ENCODE measurements around the gene CAPN2. TPM values are rescaled to one million over a fixed set of nuclear protein-coding genes. Genes with fewer than 3 reads are reported as not detected.

Gene CAPN2
- total RNA-seq, 1 donor from 2014 or later = 391 TPM

DNA sequence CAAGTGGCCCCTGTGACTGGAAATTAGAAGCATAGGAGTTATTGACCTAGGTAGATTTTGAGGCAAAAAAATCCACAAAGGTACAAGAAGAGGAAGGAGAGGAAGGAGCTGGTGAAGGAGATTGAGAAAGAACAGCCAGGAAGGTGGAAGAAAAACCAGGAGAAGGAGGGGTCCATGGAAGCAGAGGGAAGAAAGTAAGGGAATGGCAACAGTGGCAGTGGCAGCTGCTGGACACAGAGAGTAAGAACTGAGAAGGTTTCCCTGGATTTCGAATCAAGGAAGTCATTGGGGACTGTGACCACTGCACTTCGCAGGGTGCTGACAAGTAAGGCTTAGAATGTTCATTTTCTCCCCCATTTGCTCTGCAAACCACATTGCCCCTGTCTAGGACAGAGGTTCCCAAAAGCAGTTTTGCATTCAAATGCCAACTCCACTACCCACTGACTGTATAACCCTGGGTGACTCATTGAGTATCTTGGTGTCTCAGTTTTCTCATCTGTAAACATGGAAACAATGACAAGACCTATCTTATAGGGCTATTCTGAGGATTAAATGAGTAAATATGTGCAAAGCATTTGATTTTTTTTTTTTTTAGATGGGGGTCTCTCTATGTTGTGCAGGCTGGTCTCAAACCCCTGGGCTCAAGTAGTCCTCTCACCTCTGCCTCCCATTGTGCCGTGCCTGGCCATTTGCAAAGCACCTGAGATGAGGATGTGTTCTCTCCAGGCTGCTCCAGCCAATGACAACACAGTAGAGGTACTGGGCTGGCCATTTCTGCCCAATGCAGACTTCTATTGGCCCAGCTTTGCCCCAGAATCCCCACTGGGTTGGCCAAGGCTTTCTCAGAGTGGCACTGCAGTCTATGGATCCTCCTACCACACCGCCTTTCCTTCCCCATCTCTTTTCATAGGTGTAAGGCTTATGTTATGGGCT lies 9.3 kb upstream of the CAPN2 start:
- H3K4me1 ChIP-seq (ENCODE audit: insufficient read depth, low read length) = peaks cover 73% of the 10 kb centered on the region
- Mint-ChIP-seq H3K9me3 (ENCODE audit: unreplicated experiment) (no peaks in the 10 kb centered on the region), H3K27me3 (ENCODE audit: low read depth, unreplicated experiment) (no peaks in the 10 kb centered on the region), H3K36me3 (ENCODE audit: low read depth, unreplicated experiment) (no peaks in the 10 kb centered on the region), H3K27ac (ENCODE audit: unreplicated experiment) (peak overlapping the region; percentile 79), H3K4me1 (ENCODE audit: low read depth, unreplicated experiment) (peaks cover 71% of the 10 kb centered on the region), H3K4me3 (ENCODE audit: unreplicated experiment) (peak overlapping the region; percentile 79)
- H3K4me2 ChIP-seq (ENCODE audit: low read length) = peak overlapping the region; percentile 85
- no peaks in the 10 kb centered on the region for H3K36me3 ChIP-seq (ENCODE audit: insufficient read depth, low read length)
- H3K9me3 ChIP-seq (ENCODE audit: insufficient read depth, low read depth, low read length) = no peaks in the 10 kb centered on the region
- DNase-seq (ENCODE audit: low read depth) = peak; percentile 66
- TF ChIP-seq, protein P1, sequence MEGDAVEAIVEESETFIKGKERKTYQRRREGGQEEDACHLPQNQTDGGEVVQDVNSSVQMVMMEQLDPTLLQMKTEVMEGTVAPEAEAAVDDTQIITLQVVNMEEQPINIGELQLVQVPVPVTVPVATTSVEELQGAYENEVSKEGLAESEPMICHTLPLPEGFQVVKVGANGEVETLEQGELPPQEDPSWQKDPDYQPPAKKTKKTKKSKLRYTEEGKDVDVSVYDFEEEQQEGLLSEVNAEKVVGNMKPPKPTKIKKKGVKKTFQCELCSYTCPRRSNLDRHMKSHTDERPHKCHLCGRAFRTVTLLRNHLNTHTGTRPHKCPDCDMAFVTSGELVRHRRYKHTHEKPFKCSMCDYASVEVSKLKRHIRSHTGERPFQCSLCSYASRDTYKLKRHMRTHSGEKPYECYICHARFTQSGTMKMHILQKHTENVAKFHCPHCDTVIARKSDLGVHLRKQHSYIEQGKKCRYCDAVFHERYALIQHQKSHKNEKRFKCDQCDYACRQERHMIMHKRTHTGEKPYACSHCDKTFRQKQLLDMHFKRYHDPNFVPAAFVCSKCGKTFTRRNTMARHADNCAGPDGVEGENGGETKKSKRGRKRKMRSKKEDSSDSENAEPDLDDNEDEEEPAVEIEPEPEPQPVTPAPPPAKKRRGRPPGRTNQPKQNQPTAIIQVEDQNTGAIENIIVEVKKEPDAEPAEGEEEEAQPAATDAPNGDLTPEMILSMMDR (IDR thresholded peaks at IDR 0.05; ENCODE audit: insufficient read depth, low read depth, low read length) = no peak
- TF ChIP-seq EZH2 (IDR thresholded peaks at IDR 0.05; ENCODE audit: insufficient read depth, low read length) = no peak
- FAIRE-seq = peak; percentile 26
- peak overlapping the region; percentile 88 for H3K27ac ChIP-seq (ENCODE audit: low read depth, low read length)
- no peaks in the 10 kb centered on the region for H4K20me1 ChIP-seq (ENCODE audit: insufficient read depth, low read length)
- no peak overlapping the region for H2AFZ ChIP-seq (ENCODE audit: low read depth, low read length)
- no peaks in the 10 kb centered on the region for H3K27me3 ChIP-seq (ENCODE audit: insufficient read depth, low read length)
- H3K79me2 ChIP-seq (ENCODE audit: insufficient read depth, low read length) = peaks cover 15% of the 10 kb centered on the region
- peak overlapping the region; percentile 77 for H3K9ac ChIP-seq (ENCODE audit: low read length)
- H3K4me3 ChIP-seq (ENCODE audit: insufficient read depth, low read depth, low read length) = peak overlapping the region; percentile 40

DNA sequence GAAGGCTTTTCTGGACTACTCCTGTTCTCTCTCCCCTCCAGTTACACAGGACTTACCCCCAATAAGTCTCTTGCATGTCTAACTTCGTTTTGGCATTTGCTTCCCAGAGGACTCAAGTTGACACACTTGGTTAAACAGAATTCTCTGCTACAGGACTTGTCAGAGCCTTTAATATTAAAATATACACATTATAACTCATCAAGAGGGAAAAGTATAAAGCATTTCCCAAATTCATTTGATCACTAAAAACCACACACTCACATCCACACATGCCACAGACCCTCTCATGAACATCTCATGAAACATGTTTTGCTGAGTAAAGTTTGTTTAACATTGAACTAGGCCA lies 8.7 kb upstream of the CAPN2 start:
- Mint-ChIP-seq H3K36me3 (ENCODE audit: low read depth, unreplicated experiment) (no peaks in the 10 kb centered on the region), H3K4me3 (ENCODE audit: unreplicated experiment) (no peak overlapping the region), H3K27me3 (ENCODE audit: low read depth, unreplicated experiment) (no peaks in the 10 kb centered on the region), H3K9me3 (ENCODE audit: unreplicated experiment) (no peaks in the 10 kb centered on the region), H3K27ac (ENCODE audit: unreplicated experiment) (peak overlapping the region; percentile 58), H3K4me1 (ENCODE audit: low read depth, unreplicated experiment) (peaks cover 72% of the 10 kb centered on the region)
- DNase-seq (ENCODE audit: low read depth) (no peak), FAIRE-seq (no peak)
- TF ChIP-seq EZH2 (IDR thresholded peaks at IDR 0.05; ENCODE audit: insufficient read depth, low read length) = no peak
- TF ChIP-seq, protein P1 (IDR thresholded peaks at IDR 0.05; ENCODE audit: insufficient read depth, low read depth, low read length) = no peak
- Histone ChIP-seq H3K36me3 (ENCODE audit: insufficient read depth, low read length) (no peaks in the 10 kb centered on the region), H3K9ac (ENCODE audit: low read length) (peak overlapping the region; percentile 77), H3K4me1 (ENCODE audit: insufficient read depth, low read length) (peaks cover 79% of the 10 kb centered on the region), H3K4me3 (ENCODE audit: insufficient read depth, low read depth, low read length) (no peak overlapping the region), H2AFZ (ENCODE audit: low read depth, low read length) (no peak overlapping the region), H3K79me2 (ENCODE audit: insufficient read depth, low read length) (peaks cover 15% of the 10 kb centered on the region), H3K4me2 (ENCODE audit: low read length) (peak overlapping the region; percentile 85), H3K9me3 (ENCODE audit: insufficient read depth, low read depth, low read length) (no peaks in the 10 kb centered on the region), H3K27me3 (ENCODE audit: insufficient read depth, low read length) (no peaks in the 10 kb centered on the region), H3K27ac (ENCODE audit: low read depth, low read length) (peak overlapping the region; percentile 88), H4K20me1 (ENCODE audit: insufficient read depth, low read length) (no peaks in the 10 kb centered on the region)

Measured in astrocyte (in vitro differentiated cells and primary cell).